A673 (cell line): Measurements from ENCODE around the gene AMZ2.

Source experiments
- CTCF ChIP-seq: fragments of 300-800, 200-600 bp; sonication (generic); conservative IDR thresholded peaks from 2 replicates; pipeline ENCODE4 v1.5.1; 2017; ENCODE audit warnings: low read depth, mild to moderate bottlenecking, antibody characterized with exemption, low read length, moderate library complexity, mixed read lengths
- EZH2 ChIP-seq: fragments of 200-600 bp; sonication (generic); IDR thresholded peaks from 2 replicates; pipeline ENCODE4 v1.6.1; 2017; ENCODE audit warnings: borderline replicate concordance, low read depth, mild to moderate bottlenecking, mixed read lengths, antibody characterized with exemption, low read length; ENCODE audit not compliant: poor library complexity, severe bottlenecking

- no peak for TF ChIP-seq CTCF
- TF ChIP-seq EZH2: no peak
Observed at GRCh38 chr17:68289473-68289872, 41.6 kb downstream of the AMZ2 start.
